Small intestine (tissue), 7 donors: ENCODE results near the gene TBXAS1. TPM values are rescaled to one million over a fixed set of nuclear protein-coding genes. Genes with fewer than 3 reads are reported as not detected.
A peak's percentile ranks its signal among the peaks of the same experiment; 100 is the strongest.
"Not testable (repeated sequence)": the region's sequence is repeated elsewhere in the genome, so short reads cannot be mapped to it uniquely, and the experiment has no call there.

ENCODE experiments used
- DNase-seq, 2 donors: peaks; one replicate each; pipeline versions ENCODE4 v3.0.0 to v3.0.0-alpha.2; 2013
- FAIRE-seq: peaks from 2 replicates; lab custom pipeline; 2012; peaks lifted over from hg19 to GRCh38; lab: Jason Lieb, UNC
- H3K27ac ChIP-seq, 3 donors: one replicate each; pipeline ENCODE4 v1.5.1; 2013; ENCODE audit warnings: low read length in 2 of 3, mild to moderate bottlenecking in 2 of 3, control low read depth in 1 of 3, inconsistent platforms in 1 of 3, low read depth in 1 of 3, moderate library complexity in 1 of 3
- H3K27me3 ChIP-seq, 3 donors: one replicate each; pipeline ENCODE4 v1.6.1; 2013; ENCODE audit warnings: low read length in 3 of 3, inconsistent platforms in 1 of 3; ENCODE audit not compliant: control insufficient read depth in 3 of 3, insufficient read depth in 3 of 3
- H3K36me3 ChIP-seq, 3 donors: one replicate each; pipeline ENCODE4 v1.6.1; 2013; ENCODE audit warnings: low read length in 3 of 3, inconsistent platforms in 1 of 3, low read depth in 1 of 3, mild to moderate bottlenecking in 1 of 3, moderate library complexity in 1 of 3; ENCODE audit not compliant: control insufficient read depth in 3 of 3, insufficient read depth in 2 of 3
- H3K4me1 ChIP-seq, 3 donors: one replicate each; pipeline ENCODE4 v1.6.1; 2013; ENCODE audit warnings: low read length in 2 of 3, inconsistent platforms in 1 of 3, low read depth in 1 of 3, mild to moderate bottlenecking in 1 of 3, moderate library complexity in 1 of 3; ENCODE audit not compliant: control insufficient read depth in 3 of 3, insufficient read depth in 2 of 3
- H3K4me3 ChIP-seq, 3 donors: one replicate each; pipeline ENCODE4 v1.5.1; 2013; ENCODE audit warnings: low read length in 3 of 3, control low read depth in 1 of 3, inconsistent platforms in 1 of 3, low read depth in 1 of 3, mild to moderate bottlenecking in 1 of 3, moderate library complexity in 1 of 3
- H3K9me3 ChIP-seq, 2 donors: one replicate each; pipeline ENCODE4 v1.6.1; 2013; ENCODE audit warnings: low read depth in 1 of 2, low read length in 1 of 2; ENCODE audit not compliant: control insufficient read depth in 2 of 2, insufficient read depth in 1 of 2
- WGBS, 3 donors: extraction: QIAGEN DNeasy Blood & Tissue Kit; methylation state at CpG; one replicate each; pipeline ENCODE4 v1.1.7; 2013; 5-methylcytosine and 5-hydroxymethylcytosine counted together
- polyA plus RNA-seq, 4 donors: library from polyadenylated mRNA; stranded (reverse) in 3 of 4; unstranded in 1 of 4; fragments of 200-250 nt in 3 of 4; fragments of 120-200 nt in 1 of 4; gene quantifications; one replicate each; pipeline versions ENCODE4 v1.2.1 to v1.2.3, GENCODE V29; 2013
- donor health status: healthy with polysubstance abuse.
- donor health status: control.
- donor health status: control.
- donor health status: Bipolar disorder and iron deficiency.
- donor health status: healthy.

TBXAS1 gene
- polyA plus RNA-seq, 4 donors, result 1.1 to 8.2 (median 7.0) TPM

DNA sequence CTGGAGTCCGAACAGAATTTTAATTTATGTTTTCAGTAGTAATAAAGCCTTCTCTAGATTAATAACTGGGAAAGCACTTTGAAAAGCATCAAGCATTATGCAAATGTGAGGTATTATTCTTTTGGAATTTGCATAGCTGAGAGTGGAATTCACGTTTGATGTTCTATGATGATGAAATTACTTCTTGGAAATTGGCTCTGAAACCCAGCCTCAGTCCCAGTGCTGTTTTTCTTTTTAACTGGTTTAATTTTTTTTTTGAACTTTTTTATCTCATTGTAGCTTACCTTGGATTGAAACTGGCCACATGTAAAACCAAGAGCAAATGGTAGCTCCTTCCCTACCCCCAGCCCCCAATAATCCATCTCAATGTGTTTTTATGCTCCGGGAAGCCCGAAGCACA, 1.2 kb downstream of the TBXAS1 start:
- Histone ChIP-seq H3K27me3 (no peaks in the 10 kb centered on the region), H3K4me1 (peaks cover 0 to 8% (median 0%) of the 10 kb centered on the region in 3 donors), H3K27ac (peak overlapping the region in 1 of 3 donors; percentile 77), H3K36me3 (no peaks in the 10 kb centered on the region), H3K4me3 (no peak overlapping the region), H3K9me3 (peaks cover 0 to 3% of the 10 kb centered on the region in 2 donors)
- WGBS, 3 donors, result 74 to 82% (median 80%) methylated on average over 4 of the region's 4 CpGs
- DNase-seq (no peak), FAIRE-seq (no peak)

DNA sequence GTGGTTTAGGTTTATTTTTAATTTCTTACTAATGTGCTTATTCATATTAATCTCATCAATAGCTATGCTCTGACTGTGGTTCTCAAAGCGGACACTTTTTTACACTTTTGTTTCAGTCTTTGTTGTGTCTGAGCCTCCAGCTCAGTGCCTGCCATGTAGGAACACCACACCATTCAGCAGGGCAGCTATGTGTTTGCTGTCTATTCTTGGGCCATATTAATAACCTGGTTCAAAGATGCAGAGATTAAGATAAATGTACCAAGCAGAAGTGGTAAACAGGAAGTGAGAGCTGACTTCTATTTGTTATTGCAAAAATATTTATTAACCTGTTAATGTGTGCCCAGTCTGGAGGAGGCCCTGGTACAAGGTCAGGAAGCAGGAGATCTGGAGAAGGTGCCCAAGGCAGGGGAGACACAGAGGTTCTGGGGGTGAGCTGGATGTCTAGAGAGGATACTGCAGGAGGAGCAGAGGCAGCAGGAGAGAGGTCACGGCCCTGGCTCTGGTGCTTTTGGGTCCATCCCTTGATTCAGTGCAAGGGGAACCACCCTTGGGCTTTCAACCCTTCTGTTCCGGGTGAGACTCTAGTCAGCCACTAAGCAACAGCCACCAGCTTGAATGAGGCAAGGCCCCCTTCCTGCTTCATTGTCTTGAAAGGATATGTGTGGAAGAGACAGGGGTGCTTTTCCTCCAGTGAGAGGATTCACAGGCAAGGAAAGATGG, 1.9 kb downstream of the TBXAS1 start:
- WGBS, 3 donors, result 82 to 90% (median 84%) methylated on average over 3 of the region's 3 CpGs
- no peaks in the 10 kb centered on the region for H3K27me3 ChIP-seq
- DNase-seq (no peak), FAIRE-seq (no peak)
- H3K36me3 ChIP-seq, result no peaks in the 10 kb centered on the region
- H3K4me3 ChIP-seq, result no peak overlapping the region
- peaks cover 0 to 3% of the 10 kb centered on the region in 2 donors for H3K9me3 ChIP-seq
- peaks cover 0 to 8% (median 0%) of the 10 kb centered on the region in 3 donors for H3K4me1 ChIP-seq
- H3K27ac ChIP-seq, result no peak overlapping the region

DNA sequence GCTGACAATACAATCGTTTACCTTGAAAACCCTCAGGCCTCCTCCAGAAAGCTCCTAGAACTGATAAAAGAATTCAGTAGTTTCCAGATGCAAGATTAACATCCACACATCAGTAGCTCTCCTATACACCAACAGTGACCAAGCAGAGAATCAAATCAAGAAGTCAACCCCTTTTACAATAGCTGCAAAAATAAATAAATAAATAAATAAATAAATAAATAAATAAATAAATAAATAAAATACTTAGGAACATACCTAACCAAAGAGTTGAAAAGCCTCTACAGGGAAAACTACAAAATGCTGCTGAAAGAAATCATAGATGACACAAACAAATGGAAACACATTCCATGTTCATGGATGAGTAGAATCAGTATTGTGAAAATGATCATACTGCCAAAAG, 6.8 kb downstream of the TBXAS1 start:
- H3K4me3 ChIP-seq, H3K4me1 ChIP-seq, FAIRE-seq, H3K9me3 ChIP-seq, H3K36me3 ChIP-seq, DNase-seq, H3K27ac ChIP-seq, H3K27me3 ChIP-seq: not testable (repeated sequence)
- 79 to 83% (median 83%) methylated on average over 1 of the region's 1 CpG for WGBS, 3 donors

DNA sequence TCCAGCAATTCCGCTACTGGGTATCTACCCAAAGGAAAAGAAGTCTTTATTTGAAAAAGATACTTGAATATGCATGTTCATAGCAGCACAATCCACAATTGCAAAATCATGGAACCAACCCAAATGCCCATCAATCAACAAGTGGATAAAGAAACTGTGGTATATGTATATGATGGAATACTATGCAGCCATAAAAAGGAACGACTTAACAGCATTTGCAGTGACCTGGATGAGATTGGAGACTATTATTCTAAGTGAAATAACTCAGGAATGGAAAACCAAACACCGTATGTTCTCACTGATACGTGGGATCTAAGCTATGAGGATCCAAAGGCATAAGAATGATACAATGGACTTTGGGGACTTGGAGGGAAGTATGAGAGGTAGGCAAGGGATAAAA, 8.2 kb downstream of the TBXAS1 start:
- H3K27ac ChIP-seq, H3K36me3 ChIP-seq, H3K9me3 ChIP-seq, H3K4me3 ChIP-seq, H3K27me3 ChIP-seq, FAIRE-seq, H3K4me1 ChIP-seq, DNase-seq: not testable (repeated sequence)
- 85 to 90% (median 85%) methylated on average over 4 of the region's 4 CpGs for WGBS, 3 donors

DNA sequence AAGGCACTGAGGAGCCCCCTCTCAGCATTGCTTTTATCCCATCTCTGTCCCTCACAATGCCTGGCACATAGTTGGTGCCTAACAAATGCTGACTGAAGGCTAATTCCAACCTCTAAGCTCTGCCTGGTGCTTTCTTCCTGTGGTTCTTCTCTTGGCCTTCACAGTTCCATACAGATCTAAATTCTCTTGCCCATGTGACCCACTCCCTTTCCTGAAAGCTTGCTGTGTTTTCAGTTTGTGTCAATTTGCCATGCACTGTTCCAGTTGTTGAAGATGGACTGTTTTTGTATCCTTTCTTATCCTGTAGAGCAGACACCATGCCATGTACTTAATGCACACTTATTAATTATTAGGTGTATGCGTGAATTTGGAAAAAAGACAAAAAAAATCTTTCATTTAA, 9.2 kb downstream of the TBXAS1 start:
- no peaks in the 10 kb centered on the region for H3K36me3 ChIP-seq
- H3K4me1 ChIP-seq, result no peaks in the 10 kb centered on the region
- peaks cover 0 to 3% (median 0%) of the 10 kb centered on the region in 3 donors for H3K27me3 ChIP-seq
- no peaks in the 10 kb centered on the region for H3K9me3 ChIP-seq
- no peak for FAIRE-seq
- 88 to 97% (median 94%) methylated on average over 1 of the region's 1 CpG for WGBS, 3 donors
- H3K27ac ChIP-seq, result no peak overlapping the region
- DNase-seq, result no peak
- H3K4me3 ChIP-seq, result no peak overlapping the region

DNA sequence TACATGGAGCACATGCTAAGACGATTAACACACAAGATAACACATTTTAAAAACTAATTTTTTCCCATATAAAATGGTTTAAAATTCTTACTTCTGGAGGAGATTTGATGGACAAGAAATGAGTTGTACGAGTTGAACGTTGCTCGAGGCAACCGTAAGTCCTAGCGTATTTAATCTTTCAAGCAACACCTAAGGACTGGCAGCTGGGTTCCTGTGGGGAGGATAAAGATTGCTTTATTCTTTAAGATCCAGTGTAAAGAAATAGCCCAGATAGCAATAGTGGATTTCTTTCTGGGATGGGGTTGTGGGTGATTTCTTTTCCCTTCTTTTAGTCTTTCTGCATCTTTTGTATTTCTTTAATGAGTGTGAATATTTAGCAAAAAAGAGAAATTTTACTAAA, 9.8 kb downstream of the TBXAS1 start:
- no peak for FAIRE-seq
- WGBS, 3 donors, result 78 to 84% (median 84%) methylated on average over 6 of the region's 6 CpGs

DNA sequence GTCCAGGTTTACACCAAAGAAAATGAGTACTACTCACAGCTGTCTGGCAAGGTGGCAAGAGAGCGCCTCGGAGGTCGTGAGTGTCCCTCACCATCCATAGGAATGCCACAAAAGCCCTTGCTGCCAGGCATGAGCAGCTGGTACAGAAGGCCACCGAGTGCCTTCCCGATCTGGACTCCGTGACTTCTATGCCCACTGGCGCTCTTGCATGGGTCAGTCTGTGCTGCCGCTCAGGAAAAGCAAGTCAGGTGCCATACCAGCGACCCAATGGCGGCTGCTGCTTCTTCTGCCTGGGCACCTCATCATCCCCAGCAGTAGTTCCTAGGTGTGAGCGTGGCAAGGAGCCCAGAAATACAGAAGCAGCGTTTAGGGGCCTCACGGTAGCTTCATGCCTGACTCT, 11.7 kb downstream of the TBXAS1 start:
- H3K9me3 ChIP-seq, result no peaks in the 10 kb centered on the region
- no peaks in the 10 kb centered on the region for H3K4me1 ChIP-seq
- H3K4me3 ChIP-seq, result no peak overlapping the region
- WGBS, 3 donors, result 90 to 95% (median 91%) methylated on average over 12 to 13 of the region's 13 CpGs
- H3K27ac ChIP-seq, result no peak overlapping the region
- no peaks in the 10 kb centered on the region for H3K36me3 ChIP-seq
- FAIRE-seq (no peak), DNase-seq (no peak)
- peaks cover 0 to 3% (median 0%) of the 10 kb centered on the region in 3 donors for H3K27me3 ChIP-seq

More for the DNA sequence above, 9.8 kb downstream of the TBXAS1 start:
- no peak for DNase-seq
- Histone ChIP-seq H3K9me3 (no peaks in the 10 kb centered on the region), H3K36me3 (no peaks in the 10 kb centered on the region), H3K27me3 (peaks cover 0 to 3% (median 0%) of the 10 kb centered on the region in 3 donors), H3K4me3 (no peak overlapping the region), H3K27ac (no peak overlapping the region), H3K4me1 (no peaks in the 10 kb centered on the region)

DNA sequence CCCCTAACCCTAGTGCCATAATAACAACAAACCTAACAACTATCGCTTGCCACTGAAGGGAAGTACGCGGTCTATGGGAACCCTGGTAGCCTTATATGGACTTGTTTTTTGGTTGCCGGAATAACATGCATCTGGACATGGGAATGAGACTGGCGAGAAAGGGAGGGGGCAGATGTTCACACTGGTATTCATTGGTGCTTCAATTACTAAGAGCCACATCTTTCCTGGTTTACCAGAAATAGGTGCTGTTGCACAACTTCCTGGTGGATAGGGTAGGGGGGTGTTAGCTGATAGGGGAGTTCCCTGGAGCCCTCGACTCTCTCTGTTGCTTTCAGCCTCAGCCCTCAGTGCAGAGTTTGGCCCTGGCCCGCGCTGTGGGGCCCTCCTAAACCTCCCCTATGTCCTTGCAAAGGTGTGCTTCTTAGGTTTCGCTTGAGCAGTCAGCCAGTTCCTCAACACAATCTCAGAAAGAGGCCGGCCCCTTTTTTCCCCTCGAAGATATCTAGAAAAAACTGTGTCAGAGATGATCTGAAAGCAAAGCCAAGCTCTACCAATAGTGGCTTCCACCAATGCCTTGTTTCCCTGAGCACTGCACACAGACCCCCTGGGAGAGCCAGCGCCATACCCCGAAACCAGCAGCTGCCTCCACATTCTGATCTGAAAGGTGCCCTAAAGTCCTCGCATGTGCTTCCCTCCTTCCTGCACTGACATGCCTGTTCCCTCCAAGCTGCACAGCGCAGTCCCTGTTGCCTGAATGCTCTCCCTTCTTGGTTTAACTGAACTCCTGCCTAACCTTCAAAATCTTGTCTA, 13.5 kb downstream of the TBXAS1 start:
- 70 to 87% (median 77%) methylated on average over 15 of the region's 15 CpGs for WGBS, 3 donors
- Histone ChIP-seq H3K36me3 (no peaks in the 10 kb centered on the region), H3K4me3 (no peak overlapping the region), H3K27ac (peak overlapping the region in 1 of 3 donors; percentile 43), H3K27me3 (peaks cover 0 to 3% (median 0%) of the 10 kb centered on the region in 3 donors), H3K4me1 (no peaks in the 10 kb centered on the region), H3K9me3 (no peaks in the 10 kb centered on the region)
- FAIRE-seq (no peak), DNase-seq (no peak)
